B cell (primary cell): Measurements from ENCODE around the gene SHD. TPM values are rescaled to one million over a fixed set of nuclear protein-coding genes. Genes with fewer than 3 reads are reported as not detected.

Source experiments
- ATAC-seq: fragments of 200-7000 bp; cut with Tn5 transposase; one replicate; pipeline ENCODE4 v1.10.0; 2021; ENCODE audit warnings: low read depth, mild to moderate bottlenecking, moderate number of reproducible peaks, moderate library complexity
- CTCF ChIA-PET: fragments of 350-600 bp; sonication (Branson Sonifier 250); formaldehyde crosslinking; loops from one replicate; lab custom pipeline; 2021; ENCODE audit warnings: antibody characterized with exemption, inconsistent platforms; lab: Charles Lee
- POLR2A ChIA-PET: fragments of 350-600 bp; sonication (Branson Sonifier 250); formaldehyde crosslinking; loops from one replicate; lab custom pipeline; 2021; ENCODE audit warnings: antibody characterized with exemption; lab: Charles Lee
- DNase-seq: peaks from one replicate; pipeline ENCODE4 v3.0.0; 2013
- H2AFZ ChIP-seq: 2 replicates; pipeline ENCODE4 v1.6.1; 2012; ENCODE audit warnings: mild to moderate bottlenecking, low read depth, low read length; ENCODE audit not compliant: insufficient read depth, poor library complexity, severe bottlenecking
- H3K27ac ChIP-seq, 2 donors: 1 replicate in 1 of 2; 2 replicates in 1 of 2; pipeline ENCODE4 v1.5.1; 2012 to 2013; ENCODE audit warnings: low read length in 2 of 2, mild to moderate bottlenecking in 2 of 2, moderate library complexity in 1 of 2
- H3K27me3 ChIP-seq, 4 experiments: fragments of 200-600 bp in 1 of 4; sonication (generic) in 1 of 4; replicated peaks in 1 of 4; 1 replicate in 2 of 4; 2 replicates in 2 of 4; pipeline versions ENCODE4 v1.6.1 to v1.7.0; 2013 to 2016; ENCODE audit warnings: low read length in 3 of 4, mild to moderate bottlenecking in 2 of 4, mixed read lengths in 1 of 4, moderate library complexity in 1 of 4; ENCODE audit not compliant: insufficient read depth in 4 of 4, control insufficient read depth in 3 of 4; ENCODE audit errors: control extremely low read depth in 1 of 4
- H3K36me3 ChIP-seq, 2 experiments: replicated peaks in 1 of 2; 1 replicate in 1 of 2; 2 replicates in 1 of 2; pipeline versions ENCODE4 v1.6.1 to v1.7.1; 2013; ENCODE audit warnings: low read length in 1 of 2; ENCODE audit not compliant: insufficient read depth in 2 of 2, control insufficient read depth in 1 of 2; ENCODE audit errors: control extremely low read depth in 1 of 2, extremely low read depth in 1 of 2
- H3K4me1 ChIP-seq, 2 donors: fragments of 200-600 bp in 1 of 2; sonication (generic) in 1 of 2; 1 replicate in 1 of 2; 2 replicates in 1 of 2; pipeline versions ENCODE4 v1.5.1 to v1.6.1; 2013 to 2017; ENCODE audit warnings: low read length in 2 of 2; ENCODE audit not compliant: control insufficient read depth in 2 of 2, insufficient read depth in 2 of 2
- H3K4me2 ChIP-seq: replicated peaks from 2 replicates; pipeline ENCODE3; 2012; ENCODE audit warnings: mild to moderate bottlenecking, low read depth, low read length; ENCODE audit not compliant: poor library complexity, severe bottlenecking
- H3K4me3 ChIP-seq, 5 experiments: fragments of 200-600 bp in 1 of 5; sonication (generic) in 1 of 5; 1 replicate in 3 of 5; 2 replicates in 2 of 5; pipeline versions ENCODE4 v1.5.1 to v1.7.0; 2011 to 2016; ENCODE audit warnings: low read length in 4 of 5, mild to moderate bottlenecking in 4 of 5, low read depth in 2 of 5, control low read depth in 1 of 5, moderate library complexity in 1 of 5; ENCODE audit not compliant: insufficient read depth in 1 of 5; ENCODE audit errors: control extremely low read depth in 1 of 5, extremely low read depth in 1 of 5
- H3K79me2 ChIP-seq: fragments of 200-600 bp; sonication (generic); one replicate; pipeline ENCODE4 v1.6.0; 2016; ENCODE audit warnings: low read length; ENCODE audit not compliant: control insufficient read depth, insufficient read depth
- H3K9ac ChIP-seq: fragments of 200-600 bp; sonication (generic); 2 replicates; pipeline ENCODE4 v1.6.1; 2017; ENCODE audit warnings: mild to moderate bottlenecking, low read length, moderate library complexity
- H3K9me3 ChIP-seq, 3 donors: one replicate each; pipeline versions ENCODE4 v1.6.1 to v1.7.1; 2013; ENCODE audit warnings: low read length in 2 of 3; ENCODE audit not compliant: control insufficient read depth in 2 of 3, insufficient read depth in 1 of 3; ENCODE audit errors: control extremely low read depth in 1 of 3
- H4K20me1 ChIP-seq: 2 replicates; pipeline ENCODE4 v1.6.0; 2012; ENCODE audit warnings: mild to moderate bottlenecking, low read length; ENCODE audit not compliant: insufficient read depth, control insufficient read depth, poor library complexity, severe bottlenecking
- H3K27ac Mint-ChIP-seq: one replicate; pipeline ENCODE4 v1.8.0; 2021; ENCODE audit warnings: mixed read lengths
- H3K27me3 Mint-ChIP-seq: one replicate; pipeline ENCODE4 v1.8.0; 2021; ENCODE audit warnings: mixed read lengths
- H3K4me1 Mint-ChIP-seq: one replicate; pipeline ENCODE4 v1.8.0; 2021; ENCODE audit warnings: mixed read lengths
- H3K4me3 Mint-ChIP-seq: one replicate; pipeline ENCODE4 v1.8.0; 2021; ENCODE audit warnings: mixed read lengths
- H3K9me3 Mint-ChIP-seq: one replicate; pipeline ENCODE4 v1.8.0; 2022; ENCODE audit warnings: mixed read lengths; ENCODE audit not compliant: insufficient read depth
- EZH2 ChIP-seq: IDR thresholded peaks from 2 replicates; pipeline ENCODE4 v1.6.1; 2012; ENCODE audit warnings: borderline replicate concordance, low read depth, mild to moderate bottlenecking, moderate library complexity, low read length; ENCODE audit not compliant: insufficient read depth, poor library complexity, severe bottlenecking
- WGBS: methylation state at CpG from one replicate; pipeline ENCODE4 v1.1.5; 2013; ENCODE audit warnings: missing lambda C conversion rate; ENCODE audit not compliant: insufficient coverage; 5-methylcytosine and 5-hydroxymethylcytosine counted together
- intact Hi-C: fragments of 100-400 bp; cut with micrococcal nuclease; formaldehyde crosslinking; loops from one replicate; pipeline ENCODE4 v1.10.0; 2022
- polyA plus RNA-seq: library from polyadenylated mRNA; depleted of rRNA; stranded (reverse); fragments of >200 nt; gene quantifications from 2 replicates; pipeline ENCODE4 v1.2.3, GENCODE V29; 2012
- total RNA-seq, 2 donors: library from RNA; stranded (reverse); fragments of 120-200 nt in 1 of 2; gene quantifications; 1 replicate in 1 of 2; 2 replicates in 1 of 2; pipeline versions ENCODE4 v1.2.3 to v1.2.4, GENCODE V29; 2013 to 2022
- TF ChIP-seq, protein P1 (sequence below): fragments of 200-600 bp; IDR thresholded peaks from one replicate; pipeline ENCODE4 v1.8.0; 2022; ENCODE audit warnings: antibody characterized with exemption, mild to moderate bottlenecking

The SHD gene
- total and polyA plus RNA-seq, 2 donors (not counting 1 experiment from before 2014, with no cell fraction given) = 0.17 TPM; not detected in 1

DNA sequence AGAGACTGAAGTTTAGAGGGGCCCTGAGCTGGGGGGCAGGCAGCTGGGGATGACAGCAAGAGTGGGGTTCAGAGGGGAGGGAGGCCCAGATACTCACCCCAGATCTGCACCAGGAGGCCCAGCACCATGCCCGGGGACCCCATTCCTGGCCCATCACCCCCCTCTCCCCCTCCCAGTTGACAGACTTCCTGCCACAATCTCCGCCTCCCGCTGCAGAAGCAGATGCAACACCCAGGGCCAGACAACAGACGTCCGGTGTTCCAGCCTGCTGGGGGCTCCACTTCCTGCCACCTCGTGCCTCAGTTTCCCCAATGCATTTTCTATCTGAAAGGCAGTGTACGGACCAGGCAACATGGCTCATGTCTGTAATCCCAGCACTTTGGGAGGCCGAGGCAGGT, 23.2 kb downstream of the SHD start, which contains the start of gene TMIGD2:
Gene TMIGD2, minus strand, starts transcription at position 147 of the 398 bp plus-strand sequence. Its CDS starts 4 bp downstream, at position 143.
- ATAC-seq = no peak
- WGBS = 12% methylated on average over 8 of the region's 8 CpGs
- no peak within 1 kb of the TSS for H3K9ac ChIP-seq
- no peak for DNase-seq
- no peaks in the 10 kb centered on the region for H3K79me2 ChIP-seq
- H3K4me1 ChIP-seq = peaks cover 4% of the 10 kb centered on the region in 2 donors
- ChIA-PET POLR2A (no interaction called here), CTCF (no interaction called here)
- Mint-ChIP-seq H3K27me3 (peaks cover 11% of the 10 kb centered on the region), H3K9me3 (no peaks in the 10 kb centered on the region), H3K4me1 (peaks cover 7% of the 10 kb centered on the region), H3K4me3 (no peak within 1 kb of the TSS), H3K27ac (no peak within 1 kb of the TSS)
- no peaks in the 10 kb centered on the region for H3K36me3 ChIP-seq
- no peaks in the 10 kb centered on the region for H4K20me1 ChIP-seq
- peaks cover 0 to 6% (median 0%) of the 10 kb centered on the region in 4 experiments for H3K27me3 ChIP-seq
- intact Hi-C loops = no loop called here
- H3K4me3 ChIP-seq = no peak within 1 kb of the TSS
- no peak within 1 kb of the TSS for H3K27ac ChIP-seq
- H3K9me3 ChIP-seq = no peaks in the 10 kb centered on the region
- no peak within 1 kb of the TSS for H3K4me2 ChIP-seq
- TF ChIP-seq EZH2 = no peak
- TF ChIP-seq, protein P1, sequence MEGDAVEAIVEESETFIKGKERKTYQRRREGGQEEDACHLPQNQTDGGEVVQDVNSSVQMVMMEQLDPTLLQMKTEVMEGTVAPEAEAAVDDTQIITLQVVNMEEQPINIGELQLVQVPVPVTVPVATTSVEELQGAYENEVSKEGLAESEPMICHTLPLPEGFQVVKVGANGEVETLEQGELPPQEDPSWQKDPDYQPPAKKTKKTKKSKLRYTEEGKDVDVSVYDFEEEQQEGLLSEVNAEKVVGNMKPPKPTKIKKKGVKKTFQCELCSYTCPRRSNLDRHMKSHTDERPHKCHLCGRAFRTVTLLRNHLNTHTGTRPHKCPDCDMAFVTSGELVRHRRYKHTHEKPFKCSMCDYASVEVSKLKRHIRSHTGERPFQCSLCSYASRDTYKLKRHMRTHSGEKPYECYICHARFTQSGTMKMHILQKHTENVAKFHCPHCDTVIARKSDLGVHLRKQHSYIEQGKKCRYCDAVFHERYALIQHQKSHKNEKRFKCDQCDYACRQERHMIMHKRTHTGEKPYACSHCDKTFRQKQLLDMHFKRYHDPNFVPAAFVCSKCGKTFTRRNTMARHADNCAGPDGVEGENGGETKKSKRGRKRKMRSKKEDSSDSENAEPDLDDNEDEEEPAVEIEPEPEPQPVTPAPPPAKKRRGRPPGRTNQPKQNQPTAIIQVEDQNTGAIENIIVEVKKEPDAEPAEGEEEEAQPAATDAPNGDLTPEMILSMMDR = no peak
- H2AFZ ChIP-seq = peak within 1 kb of the TSS; percentile 33

DNA sequence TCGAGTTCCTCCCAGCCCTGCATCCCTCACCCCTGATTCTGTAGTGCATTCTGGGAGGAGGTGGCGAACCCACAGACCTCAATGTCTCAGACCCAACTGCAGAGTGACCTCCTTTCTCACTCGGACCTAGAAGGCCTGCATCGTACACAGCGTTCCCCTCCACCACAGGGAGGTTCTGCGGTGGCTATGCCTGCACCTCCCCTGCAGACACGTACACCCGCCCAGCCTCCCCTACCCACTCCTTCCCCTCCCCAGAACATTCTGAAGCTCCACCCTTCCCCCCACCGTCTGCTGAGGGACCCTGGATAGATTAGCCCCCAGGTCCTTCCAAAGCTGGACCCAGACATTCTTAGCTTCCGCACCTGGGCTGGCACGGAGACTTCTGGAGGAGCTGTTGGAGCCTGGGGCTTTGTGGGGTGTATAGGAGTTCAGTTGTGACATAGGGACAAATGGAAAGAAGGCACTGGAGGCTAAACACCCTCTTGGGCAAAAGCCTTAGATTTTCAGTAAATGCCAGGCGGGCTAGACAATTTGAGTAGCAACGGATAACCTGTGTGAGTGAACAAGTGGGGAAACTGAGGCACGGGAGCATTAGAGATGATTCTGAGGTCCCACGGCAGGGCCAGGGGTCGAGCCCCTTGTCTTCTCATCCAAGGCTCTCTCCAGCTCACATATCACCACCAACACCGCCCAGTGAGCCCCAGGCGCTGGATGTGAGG, 24.9 kb downstream of the SHD start:
- intact Hi-C loops = no loop called here
- H3K27ac ChIP-seq = no peak overlapping the region
- H3K9ac ChIP-seq = peak overlapping the region; percentile 29
- 58% methylated on average over 14 of the region's 18 CpGs for WGBS
- ChIA-PET CTCF (no interaction called here), POLR2A (interaction anchor here (0.7 kb wide), 1 partner anchor 18 kb away, joined by 3 read pairs; no protein-coding TSS in a partner anchor)
- H3K79me2 ChIP-seq = no peaks in the 10 kb centered on the region
- H3K4me3 Mint-ChIP-seq = peak overlapping the region; percentile 74
- ATAC-seq (no peak), DNase-seq (no peak)
- H3K4me3 ChIP-seq = peak overlapping the region in 3 of 5 experiments; percentile 5 to 38 (median 7)
- peak overlapping the region; percentile 74 for H3K4me2 ChIP-seq
- H3K9me3 Mint-ChIP-seq = no peaks in the 10 kb centered on the region
- H3K9me3 ChIP-seq = no peaks in the 10 kb centered on the region
- H3K4me1 ChIP-seq = peaks cover 4% of the 10 kb centered on the region in 2 donors
- H3K27me3 Mint-ChIP-seq = peaks cover 9% of the 10 kb centered on the region
- TF ChIP-seq, protein P1 = no peak
- TF ChIP-seq EZH2 = no peak
- H3K27ac Mint-ChIP-seq = no peak overlapping the region
- H3K27me3 ChIP-seq = peaks cover 0 to 6% (median 0%) of the 10 kb centered on the region in 4 experiments
- H2AFZ ChIP-seq = peak overlapping the region; percentile 56
- H3K4me1 Mint-ChIP-seq = peaks cover 7% of the 10 kb centered on the region
- no peaks in the 10 kb centered on the region for H3K36me3 ChIP-seq
- H4K20me1 ChIP-seq = no peaks in the 10 kb centered on the region
